Kidney tubule cell (primary cell): Measurements from ENCODE around the gene ALOX12B.
A peak's percentile ranks its signal among the peaks of the same experiment; 100 is the strongest.
"Not testable (repeated sequence)": the region's sequence is repeated elsewhere in the genome, so short reads cannot be mapped to it uniquely, and the experiment has no call there.

Source experiments
- DNase-seq: peaks from one replicate; pipeline ENCODE4 v3.0.0-alpha.2; 2018; ENCODE audit warnings: low spot score

The ALOX12B gene

DNA sequence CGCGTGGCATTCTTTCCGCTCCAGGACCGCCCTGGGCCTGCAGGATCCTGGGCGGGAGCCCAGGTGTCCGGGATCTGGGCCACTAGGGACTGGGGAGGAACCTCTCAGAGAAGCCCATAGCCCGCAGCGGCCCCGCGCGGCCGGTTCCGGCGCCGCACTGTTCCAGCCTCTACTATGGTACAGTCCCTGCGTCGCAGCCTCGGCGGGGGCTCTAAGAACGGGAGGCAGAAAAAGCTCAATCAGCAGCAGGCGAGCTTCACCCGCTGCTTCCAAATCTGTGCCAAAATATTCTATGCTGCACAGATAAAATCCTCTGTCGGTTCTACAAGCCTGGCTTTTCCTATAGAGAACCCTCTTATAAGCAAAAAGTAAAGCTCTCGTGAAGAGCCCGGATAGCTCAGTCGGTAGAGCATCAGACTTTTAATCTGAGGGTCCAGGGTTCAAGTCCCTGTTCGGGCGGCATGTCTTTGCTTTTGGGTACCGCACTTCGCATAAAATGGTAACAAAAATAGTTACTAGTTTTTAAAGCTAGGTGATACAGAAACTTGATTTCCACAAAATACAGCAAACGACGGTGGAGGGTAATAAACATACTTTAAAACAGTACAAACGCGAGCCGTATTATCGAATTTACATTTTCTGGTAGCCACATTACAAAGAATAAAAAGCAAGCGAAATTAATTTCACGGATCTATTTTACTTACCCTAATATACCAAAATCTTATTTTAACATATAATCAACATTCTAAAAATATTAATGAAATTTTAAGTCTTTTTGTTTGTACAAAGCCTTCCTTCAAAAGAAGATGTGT is 31.5 kb upstream of the ALOX12B start:
- peak; percentile 87 for DNase-seq

DNA sequence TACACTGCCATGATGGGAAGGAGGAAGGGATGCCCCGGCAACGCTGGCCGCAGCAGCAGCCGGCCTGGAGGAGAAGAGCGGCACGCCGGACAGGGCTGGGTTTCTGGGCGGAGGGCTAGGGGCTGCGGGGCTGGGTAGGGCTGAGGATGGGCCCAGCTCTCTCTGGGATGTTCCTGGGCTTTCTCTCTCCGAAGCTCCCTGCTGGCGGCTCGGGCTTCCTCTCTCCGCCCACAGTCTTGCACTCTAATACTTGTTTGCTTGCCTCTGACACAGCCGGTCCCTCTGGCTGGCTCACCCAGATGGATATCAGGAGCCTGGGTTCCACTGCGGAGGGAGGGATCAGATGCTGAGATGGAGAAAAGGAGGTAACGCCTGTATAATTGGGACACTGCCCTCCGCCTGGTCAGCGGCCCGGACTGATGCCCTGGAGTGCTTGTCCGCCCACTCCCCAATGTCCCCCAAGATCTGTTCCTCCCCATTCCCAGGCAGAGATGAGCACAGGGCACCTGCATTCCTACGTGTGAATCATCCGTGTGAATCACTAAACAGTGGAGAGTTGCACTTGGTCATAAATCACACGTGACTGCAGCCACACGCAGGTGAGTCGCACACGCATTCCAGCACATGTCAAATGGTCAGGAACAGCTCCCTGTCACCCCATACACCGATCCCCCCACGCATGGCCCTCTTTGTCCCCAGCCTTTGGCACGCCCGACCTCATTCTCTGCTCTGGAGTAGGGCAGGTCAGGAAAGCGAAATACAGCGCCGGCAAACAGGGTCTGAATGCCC is 30.7 kb upstream of the ALOX12B start, which contains the start of gene ALOXE3:
Gene ALOXE3, minus strand, starts transcription at position 535 of the 789 bp plus-strand sequence. Its CDS starts 524 bp downstream, at position 11.
- DNase-seq: peak; percentile 95

DNA sequence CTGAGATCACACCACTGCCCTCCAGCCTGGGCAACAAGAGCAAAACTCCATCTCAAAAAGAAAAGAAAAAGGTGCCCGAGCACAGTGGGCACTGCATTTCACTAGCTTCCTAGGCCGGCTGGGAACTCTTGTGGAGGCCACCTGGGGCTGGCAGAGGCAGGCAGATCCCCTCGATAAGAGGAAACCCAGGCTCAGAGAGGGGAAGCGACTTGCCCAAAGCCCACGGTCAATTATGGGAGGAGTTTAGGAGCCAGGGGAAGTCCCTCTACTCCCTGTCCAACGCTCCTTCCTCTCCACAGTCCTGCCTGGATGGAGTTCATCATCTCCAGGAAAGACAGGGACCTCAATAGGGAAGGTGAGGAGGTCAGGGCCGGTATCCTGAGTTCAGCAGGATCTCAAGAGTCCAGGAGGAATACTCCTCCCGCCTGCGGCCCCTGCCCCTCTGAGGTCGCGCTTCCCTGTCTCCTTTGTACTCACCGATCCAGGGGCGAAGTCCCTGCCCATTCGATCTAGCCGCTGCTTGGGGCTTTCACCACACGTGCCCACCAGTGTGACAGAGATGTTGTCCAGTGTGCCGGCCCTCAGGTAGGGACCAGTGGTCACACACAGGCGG is 30.0 kb upstream of the ALOX12B start:
- peak; percentile 35 for DNase-seq

DNA sequence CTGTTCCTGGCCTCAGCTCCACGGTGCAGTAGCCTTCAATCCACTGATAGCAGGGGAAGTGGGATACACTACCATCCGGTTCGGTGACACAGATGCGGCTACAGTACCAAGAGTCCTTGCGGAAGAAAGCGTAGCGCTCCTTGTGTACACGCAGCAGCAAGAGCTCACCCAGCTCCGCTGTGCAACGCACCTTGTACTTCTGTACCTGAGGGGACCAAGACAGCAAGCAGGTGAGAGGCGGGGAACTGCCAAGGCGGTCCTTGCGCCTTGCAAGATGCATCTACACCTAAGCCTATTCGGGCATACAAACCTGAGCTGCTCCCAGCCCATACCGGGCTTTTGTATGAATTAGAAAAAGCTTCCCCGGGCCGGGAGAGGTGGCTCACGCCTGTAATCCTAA is 29.3 kb upstream of the ALOX12B start:
- DNase-seq: no peak

DNA sequence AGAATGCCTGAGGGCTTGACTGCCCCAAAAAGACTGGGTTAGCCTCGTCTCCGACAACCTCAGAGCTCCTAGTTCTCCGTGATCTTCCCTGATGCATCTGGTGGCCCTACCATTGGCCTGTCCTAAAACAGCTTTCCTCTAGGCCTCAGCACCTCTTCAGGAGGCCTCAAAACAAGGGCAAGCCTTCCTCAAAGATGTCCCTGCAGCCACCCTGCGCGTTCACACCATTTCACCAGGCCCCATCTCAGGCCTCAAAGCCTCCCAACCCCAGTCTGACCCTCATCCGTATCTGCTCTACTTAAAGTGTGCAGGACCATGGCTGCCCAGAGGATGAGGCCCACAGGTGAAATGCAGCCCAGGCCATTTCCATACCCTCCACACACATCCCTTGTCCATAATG is 23.4 kb upstream of the ALOX12B start:
- no peak for DNase-seq

DNA sequence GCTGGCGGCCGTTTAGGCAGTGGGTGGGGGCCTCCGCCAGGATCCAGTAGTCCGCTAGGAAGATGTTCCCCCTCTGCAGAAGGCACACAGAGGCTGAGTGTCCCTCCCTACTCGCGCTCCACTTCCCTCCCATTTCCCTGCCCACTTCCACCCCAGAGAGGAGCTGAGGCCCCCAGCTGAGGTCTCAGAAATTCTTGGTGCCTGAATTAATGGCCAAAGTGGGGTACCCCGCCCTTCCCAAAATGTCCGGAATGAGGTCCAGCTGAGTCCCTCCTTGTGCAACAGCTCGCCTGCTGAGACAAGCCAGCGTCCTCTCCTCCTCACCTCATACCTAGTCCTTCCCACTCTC is 22.9 kb upstream of the ALOX12B start:
- no peak for DNase-seq

DNA sequence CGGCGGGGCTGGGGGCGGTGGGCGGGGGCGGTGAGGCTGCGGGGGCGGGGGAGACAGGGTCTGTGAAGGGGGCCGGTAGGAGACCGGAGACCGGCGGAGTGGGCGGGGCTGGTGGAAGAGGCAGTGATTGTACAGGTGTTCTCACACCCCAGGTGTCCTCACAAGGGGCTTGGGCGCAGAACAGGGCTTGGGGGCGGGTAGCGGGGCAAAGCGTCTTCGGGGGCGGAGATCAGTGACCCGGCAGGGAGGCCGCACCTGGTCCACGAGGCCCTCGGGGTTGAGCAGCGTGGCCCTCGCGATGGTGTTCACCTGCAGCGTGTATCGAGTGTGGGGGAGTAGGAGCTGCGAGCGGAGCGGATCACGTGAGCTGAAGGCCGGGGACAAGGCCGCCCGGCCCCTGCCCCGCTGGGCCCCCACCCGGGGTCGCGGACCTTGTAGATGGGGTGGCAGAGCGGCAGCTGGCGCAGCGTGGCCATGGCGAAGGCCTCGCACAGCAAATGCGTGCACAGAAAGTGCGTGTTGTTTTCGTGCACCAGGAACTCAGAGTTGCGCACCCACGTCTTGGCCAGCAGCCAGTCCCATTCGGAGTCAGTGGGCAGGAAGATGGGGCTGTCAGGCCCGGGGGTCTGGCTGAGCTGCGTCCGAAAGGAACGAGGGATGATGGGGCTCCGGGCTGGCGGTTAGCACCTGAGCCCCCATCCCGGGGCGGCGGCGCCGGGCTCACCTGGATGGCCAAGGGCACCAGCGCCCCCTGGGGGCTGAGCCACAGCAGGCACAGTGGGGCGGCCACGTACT is 22.3 kb upstream of the ALOX12B start:
- DNase-seq: peak; percentile 65

DNA sequence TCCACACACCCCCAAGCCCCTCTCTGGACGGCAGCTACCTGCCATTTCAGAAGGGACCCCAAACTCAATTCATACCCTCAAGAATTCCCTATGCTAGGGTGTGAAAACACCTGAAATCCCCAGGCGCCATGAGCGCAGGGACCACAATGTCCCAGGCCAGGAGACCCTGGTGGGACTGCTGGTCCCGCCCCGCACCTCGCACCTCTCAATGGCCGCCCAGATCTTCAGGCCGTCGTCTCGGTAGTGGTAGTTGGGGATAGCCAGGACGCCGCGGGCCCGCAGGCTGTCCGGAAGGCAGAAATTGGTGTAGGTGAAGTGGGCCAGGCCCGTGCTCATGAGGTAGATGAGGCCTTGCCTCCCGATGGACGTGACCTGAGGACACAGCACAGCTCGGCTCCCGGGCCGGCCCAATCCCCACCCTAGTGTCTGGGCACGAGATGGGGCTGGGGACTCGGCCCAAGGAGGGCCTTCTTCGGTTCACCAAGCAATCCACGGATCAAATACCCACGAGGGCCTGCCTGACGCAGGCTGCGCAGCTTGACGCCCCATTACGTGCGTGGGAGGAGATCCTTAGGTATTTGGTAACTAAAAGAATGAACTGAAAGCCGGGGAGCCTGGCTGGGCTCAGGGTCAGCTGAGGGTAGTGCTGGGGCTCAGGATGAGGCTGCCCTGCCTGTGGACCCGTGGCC is 21.6 kb upstream of the ALOX12B start:
- DNase-seq: no peak

DNA sequence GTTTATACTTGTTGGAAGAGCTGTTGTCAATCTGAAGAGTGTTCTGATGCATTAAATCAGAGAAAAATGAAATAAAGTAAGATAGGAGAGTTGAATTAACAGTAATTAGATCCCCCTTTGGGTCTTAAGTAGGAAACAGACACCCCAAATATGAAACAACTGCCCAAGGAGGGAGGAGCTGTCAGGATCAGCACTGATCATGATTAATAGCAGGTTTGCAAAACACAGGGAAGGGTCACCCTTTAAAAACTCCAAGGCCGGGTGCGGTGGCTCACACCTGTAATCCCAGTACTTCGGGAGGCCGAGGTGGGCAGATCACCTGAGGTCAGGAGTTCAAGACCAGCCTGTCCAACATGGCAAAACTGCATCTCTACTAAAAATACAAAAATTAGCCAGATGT is 19.5 kb upstream of the ALOX12B start:
- DNase-seq: not testable (repeated sequence)

DNA sequence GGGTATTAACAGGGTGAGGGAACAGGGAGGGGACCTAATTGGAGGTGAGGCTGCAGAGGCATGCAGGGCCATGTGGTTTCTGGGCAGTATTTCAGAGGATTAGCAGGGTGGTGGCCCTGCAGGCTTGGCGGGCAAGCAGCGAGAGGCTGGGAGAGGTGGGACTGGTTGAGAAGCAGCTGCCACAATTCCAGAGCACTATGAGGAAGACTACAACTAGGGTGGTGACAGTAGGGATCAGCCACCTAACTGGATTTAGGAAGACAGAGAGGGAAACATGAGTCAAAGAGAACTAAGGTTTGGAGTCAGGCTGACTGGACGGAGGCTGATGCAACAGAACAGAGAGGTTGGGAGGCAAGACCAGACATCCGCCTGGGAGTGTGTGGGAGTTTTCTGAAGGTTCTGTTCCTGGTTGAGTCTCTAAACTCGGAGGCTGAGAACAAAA is 18.5 kb upstream of the ALOX12B start:
- no peak for DNase-seq

DNA sequence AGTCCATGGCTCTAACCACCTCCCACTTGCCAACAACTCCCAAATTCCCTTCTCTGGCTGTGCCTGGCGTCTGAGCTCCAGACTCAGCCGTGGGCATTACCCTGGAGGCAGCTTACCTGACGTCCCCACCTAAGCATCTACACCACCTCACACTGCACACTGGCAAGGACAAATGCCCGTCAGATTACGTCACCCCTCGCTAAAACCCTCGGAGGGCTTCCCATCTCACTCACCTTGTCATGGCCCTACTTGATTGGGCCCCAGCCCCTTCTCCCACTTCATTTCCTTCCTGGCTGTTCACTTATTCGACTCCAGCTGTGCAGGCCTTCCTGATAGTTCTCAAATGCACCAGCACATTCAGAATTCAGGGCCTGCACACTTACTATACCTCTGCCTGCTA is 17.4 kb upstream of the ALOX12B start:
- no peak for DNase-seq

DNA sequence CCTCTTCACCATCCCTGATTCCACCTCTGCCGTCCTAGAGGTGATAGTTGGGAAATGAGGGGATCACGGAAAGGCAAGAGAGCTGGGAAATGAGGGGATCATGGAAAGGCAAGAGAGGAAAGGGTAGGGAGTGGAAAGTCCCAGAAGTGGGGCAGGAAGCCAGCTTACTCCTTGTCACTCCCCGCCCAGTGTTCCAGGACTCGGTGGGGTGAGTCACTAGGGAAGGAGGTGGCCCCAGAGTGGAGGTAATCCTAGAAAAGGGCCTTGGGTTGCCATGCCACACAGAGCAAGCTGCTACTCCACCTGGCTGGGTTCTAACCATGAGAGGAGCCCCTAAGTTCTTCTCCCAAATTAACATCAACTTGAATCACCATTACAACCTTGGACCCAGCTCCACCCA is 16.0 kb upstream of the ALOX12B start:
- peak; percentile 73 for DNase-seq

DNA sequence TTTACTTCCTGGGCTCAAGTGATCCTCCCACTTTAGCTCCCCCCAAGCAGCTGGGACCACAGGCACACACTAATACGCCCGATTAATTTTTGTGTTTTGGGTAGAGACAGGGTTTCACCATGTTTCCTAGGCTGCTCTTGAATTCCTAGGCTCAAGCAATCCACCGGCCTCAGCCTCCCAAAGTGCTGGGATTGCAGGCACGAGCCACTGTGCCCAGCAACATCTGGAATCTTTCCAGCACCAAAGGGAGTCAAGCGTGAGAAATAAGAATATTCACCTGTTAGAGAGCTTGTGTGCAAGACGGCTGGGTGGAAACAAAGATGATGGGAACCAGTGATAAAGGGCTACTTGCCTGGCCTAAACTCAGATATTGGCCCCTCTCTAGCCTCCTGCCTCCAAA is 14.2 kb upstream of the ALOX12B start:
- DNase-seq: peak; percentile 31

DNA sequence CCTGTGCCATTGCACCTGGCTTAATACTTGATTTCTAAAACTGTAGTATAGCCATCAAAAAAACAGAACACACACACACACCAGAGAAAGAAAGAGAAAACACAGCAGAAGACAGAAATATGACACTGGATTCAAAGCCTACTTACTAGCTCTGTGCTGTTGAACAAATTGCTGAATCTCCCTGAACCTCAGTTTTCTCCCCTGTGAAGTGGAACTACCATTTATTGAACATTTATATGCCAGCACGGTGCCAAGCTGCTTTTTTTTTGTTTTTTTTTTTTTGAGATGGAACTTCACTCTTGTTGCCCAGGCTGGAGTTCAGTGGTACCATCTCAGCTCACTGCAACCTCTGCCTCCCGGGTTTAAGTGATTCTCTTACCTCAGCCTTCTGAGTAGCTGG is 13.2 kb upstream of the ALOX12B start:
- DNase-seq: no peak

DNA sequence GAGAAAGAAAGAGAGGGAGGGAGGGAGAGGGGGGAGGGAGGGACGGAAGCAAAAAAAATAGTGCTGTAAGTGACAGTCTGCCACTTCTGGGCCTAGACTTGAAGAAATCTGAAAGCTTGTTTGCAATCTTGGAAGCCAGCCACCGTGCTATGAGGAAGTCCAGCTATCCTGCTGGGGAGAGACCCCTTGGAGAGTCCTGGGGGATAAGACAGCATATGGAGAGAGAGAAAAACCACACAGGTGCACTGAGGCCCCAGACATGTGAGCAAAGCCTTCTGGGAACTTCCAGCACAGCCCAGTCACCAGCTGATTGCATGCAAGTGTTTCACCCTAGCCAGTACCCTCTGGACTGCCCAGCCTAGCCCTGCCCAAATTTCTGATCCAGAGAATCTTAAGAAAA is 12.6 kb upstream of the ALOX12B start:
- no peak for DNase-seq

DNA sequence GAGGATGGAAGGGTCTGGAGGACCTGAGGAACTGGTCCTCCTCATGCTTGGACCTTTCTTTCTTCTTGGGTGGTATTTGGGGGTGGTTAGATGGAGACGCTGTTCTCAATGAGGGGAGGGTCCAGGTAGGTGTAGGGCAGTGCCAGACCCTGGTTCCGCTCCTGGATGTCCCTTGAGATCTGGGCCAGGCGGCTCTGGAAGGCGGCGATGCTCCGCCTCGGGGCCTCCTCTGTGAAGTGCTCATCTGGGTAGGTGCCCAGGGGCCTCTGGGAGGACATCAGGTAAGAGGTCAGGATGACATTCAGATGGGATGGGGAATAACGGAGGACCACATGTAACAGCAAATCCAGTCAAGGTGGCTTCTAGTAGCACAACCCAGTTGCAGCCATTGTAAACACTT is 9.0 kb upstream of the ALOX12B start:
- no peak for DNase-seq

DNA sequence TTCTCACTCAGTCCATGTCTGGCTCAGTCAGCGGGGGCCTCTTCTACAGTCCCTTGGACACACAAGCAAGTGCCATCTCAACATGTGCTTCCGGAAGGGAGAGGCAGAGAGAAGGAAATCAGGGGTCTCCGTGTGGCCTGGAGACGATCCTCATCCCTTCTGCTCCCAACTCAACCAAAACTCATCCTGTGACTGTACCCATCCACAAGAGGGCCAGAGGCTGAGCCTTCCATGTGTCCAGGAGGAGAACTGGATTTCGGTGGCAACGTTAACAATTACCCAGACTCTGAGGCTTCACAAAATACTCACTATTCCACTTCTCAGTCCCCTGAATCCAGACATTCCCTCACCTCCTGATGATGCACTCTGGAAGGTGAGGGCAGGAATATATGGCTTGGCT is 7.8 kb upstream of the ALOX12B start:
- DNase-seq: no peak

DNA sequence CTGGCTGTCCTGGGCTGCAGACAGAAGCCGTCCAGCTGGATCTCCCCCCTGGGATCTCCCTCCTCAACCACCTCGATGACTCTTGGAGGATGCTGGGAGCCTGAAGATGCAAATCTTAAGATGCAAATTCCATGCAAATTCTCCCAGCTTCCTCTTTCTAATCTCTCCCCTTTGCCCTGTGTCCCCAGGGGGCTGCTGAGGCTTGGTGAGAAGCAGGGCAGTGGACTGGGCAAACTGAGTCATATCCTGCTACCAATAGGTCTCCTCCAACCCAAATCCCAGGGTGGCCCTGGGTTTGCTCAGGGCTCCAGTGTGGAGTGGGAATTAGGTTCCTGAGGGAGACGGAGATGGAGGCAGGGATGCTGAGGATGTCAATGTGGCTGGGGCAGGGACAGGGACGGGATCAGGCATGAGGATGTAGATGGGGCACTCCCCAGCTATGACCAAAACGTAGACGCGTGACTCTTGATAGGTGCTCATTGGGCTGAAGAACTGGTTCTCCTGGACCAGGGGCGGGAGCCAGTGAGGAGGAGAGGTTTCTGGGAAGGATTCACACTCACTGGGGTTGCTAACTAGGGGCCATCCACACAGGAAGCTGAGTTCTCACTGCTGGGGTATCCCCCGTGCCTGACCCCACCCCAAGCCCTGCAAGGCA is 3.6 kb upstream of the ALOX12B start:
- no peak for DNase-seq

DNA sequence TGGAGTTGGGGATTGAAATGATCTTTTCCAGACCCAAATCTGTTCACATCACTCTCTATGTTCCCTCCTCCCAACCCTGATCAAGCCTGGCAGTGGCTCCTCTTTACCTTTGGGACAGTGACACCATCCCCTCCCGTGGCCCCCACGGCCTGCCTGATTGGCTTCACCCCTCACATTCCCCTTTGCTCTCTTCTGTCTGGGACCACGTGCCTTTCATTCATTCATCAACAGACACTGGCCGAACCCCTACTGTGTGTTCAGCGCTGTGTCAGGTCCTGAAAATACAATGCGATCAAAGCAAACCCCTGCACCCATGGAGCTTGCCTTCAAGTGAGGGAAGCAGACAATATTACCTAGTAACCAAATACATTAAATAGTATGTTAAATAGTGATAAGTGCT is 2.2 kb upstream of the ALOX12B start:
- DNase-seq: no peak

DNA sequence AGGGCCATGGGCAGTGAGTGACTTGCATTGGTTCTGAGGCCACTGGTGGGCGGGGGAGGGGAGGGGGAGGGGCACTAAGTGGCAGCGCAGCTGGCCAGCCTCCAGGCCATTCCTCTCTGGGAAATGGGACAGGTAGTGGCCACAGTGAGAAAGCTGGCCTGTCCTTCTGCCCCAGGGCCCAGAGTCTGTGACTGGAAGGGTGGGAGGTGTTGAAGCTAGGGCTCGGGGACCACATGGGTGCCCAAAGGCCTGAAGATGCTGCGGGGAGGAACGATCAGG is 375 bp upstream of the ALOX12B start:
- DNase-seq: no peak

DNA sequence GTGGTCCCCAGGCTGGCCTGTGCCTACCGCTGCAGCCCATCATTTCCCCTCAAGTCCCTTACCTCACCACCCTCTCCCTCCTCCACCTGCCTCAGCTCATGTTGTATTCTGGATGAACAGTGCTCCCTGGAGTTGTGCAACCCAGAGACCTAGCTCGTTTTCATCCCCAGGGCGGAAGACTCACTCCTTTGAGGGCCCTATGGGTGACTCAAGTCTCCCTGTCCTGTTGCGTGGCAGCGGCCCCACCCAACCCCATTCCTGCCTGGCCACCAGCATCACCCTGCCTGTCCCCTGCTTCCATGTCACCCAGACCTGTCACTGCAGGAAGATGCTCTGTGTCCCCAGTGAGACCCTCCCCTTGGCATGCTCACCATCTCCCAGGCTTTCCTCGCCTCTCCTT is 3.3 kb downstream of the ALOX12B start:
- DNase-seq: no peak
